Limb (tissue), 2 donors: ENCODE results near the gene PLEKHA3.
A peak's percentile ranks its signal among the peaks of the same experiment; 100 is the strongest.

Source experiments
- DNase-seq, 2 donors: peaks; one replicate each; pipeline ENCODE4 v3.0.0-alpha.2; 2016; ENCODE audit errors: extremely low spot score in 2 of 2

Gene PLEKHA3

GRCh38 chr2:178478439-178479274 lies 1.6 kb upstream of the PLEKHA3 start, which contains the start of gene FKBP7:
TSS of gene FKBP7 (minus strand) at chr2:178478600. CDS start at chr2:178478499, 101 bp downstream.
- peak; percentile 91 to 92 for DNase-seq

GRCh38 chr2:178479275-178479616 lies 1.0 kb upstream of the PLEKHA3 start:
- no peak for DNase-seq

- DNase-seq = no peak
Observed at GRCh38 chr2:178479758-178480226, 465 bp upstream of the PLEKHA3 start.

GRCh38 chr2:178482437-178482836 lies 2.2 kb downstream of the PLEKHA3 start:
- DNase-seq = no peak

- no peak for DNase-seq
Observed at GRCh38 chr2:178484245-178485041, 4.2 kb downstream of the PLEKHA3 start.

GRCh38 chr2:178485356-178485755 lies 5.1 kb downstream of the PLEKHA3 start:
- no peak for DNase-seq

GRCh38 chr2:178491612-178492011 lies 11.4 kb downstream of the PLEKHA3 start:
- no peak for DNase-seq

- no peak for DNase-seq
Observed at GRCh38 chr2:178496049-178496448, 15.8 kb downstream of the PLEKHA3 start.

GRCh38 chr2:178498137-178498536 lies 17.9 kb downstream of the PLEKHA3 start:
- no peak for DNase-seq

- no peak for DNase-seq
Observed at GRCh38 chr2:178499640-178500039, 19.4 kb downstream of the PLEKHA3 start.

- no peak for DNase-seq
Observed at GRCh38 chr2:178502751-178503150, 22.5 kb downstream of the PLEKHA3 start.

GRCh38 chr2:178506101-178506500 lies 25.8 kb downstream of the PLEKHA3 start:
- no peak for DNase-seq

- no peak for DNase-seq
Observed at GRCh38 chr2:178506524-178506923, 26.3 kb downstream of the PLEKHA3 start.

GRCh38 chr2:178506949-178507348 lies 26.7 kb downstream of the PLEKHA3 start:
- no peak for DNase-seq

GRCh38 chr2:178508646-178509045 lies 28.4 kb downstream of the PLEKHA3 start:
- no peak for DNase-seq

- DNase-seq = no peak
Observed at GRCh38 chr2:178510384-178510783, 30.1 kb downstream of the PLEKHA3 start.

GRCh38 chr2:178512484-178512883 lies 32.2 kb downstream of the PLEKHA3 start:
- no peak for DNase-seq

- no peak for DNase-seq
Observed at GRCh38 chr2:178513876-178514275, 33.6 kb downstream of the PLEKHA3 start.

- no peak for DNase-seq
Observed at GRCh38 chr2:178514664-178515063, 34.4 kb downstream of the PLEKHA3 start.

GRCh38 chr2:178517496-178517895 lies 37.2 kb downstream of the PLEKHA3 start:
- no peak for DNase-seq

GRCh38 chr2:178521304-178522150 lies 41.3 kb downstream of the PLEKHA3 start:
- no peak for DNase-seq
